Daoy (cell line): ENCODE measurements around the gene SLC38A6. TPM values are rescaled to one million over a fixed set of nuclear protein-coding genes. Genes with fewer than 3 reads are reported as not detected.

ENCODE experiments used
- total RNA-seq: library from RNA; depleted of rRNA; stranded (reverse); fragments of >200 nt; shearing (Covaris generic); gene quantifications from 2 replicates; pipeline ENCODE4 v1.2.3, GENCODE V29; 2014; rRNA removed

SLC38A6 gene
- total RNA-seq, 1 experiment from 2014 or later: 26.9 TPM

Other genes starting within 250 kb of the SLC38A6 start
- gene MNAT1, start 246.5 kb upstream of the SLC38A6 start, total RNA-seq: 91.6 and 111 TPM in 2 replicates
- gene TRMT5, start 166 bp upstream of the SLC38A6 start, total RNA-seq: 13.6 and 16.2 TPM in 2 replicates